ENCODE results near the gene PDLIM3.
A peak's percentile ranks its signal among the peaks of the same experiment; 100 is the strongest.

Gene PDLIM3

DNA sequence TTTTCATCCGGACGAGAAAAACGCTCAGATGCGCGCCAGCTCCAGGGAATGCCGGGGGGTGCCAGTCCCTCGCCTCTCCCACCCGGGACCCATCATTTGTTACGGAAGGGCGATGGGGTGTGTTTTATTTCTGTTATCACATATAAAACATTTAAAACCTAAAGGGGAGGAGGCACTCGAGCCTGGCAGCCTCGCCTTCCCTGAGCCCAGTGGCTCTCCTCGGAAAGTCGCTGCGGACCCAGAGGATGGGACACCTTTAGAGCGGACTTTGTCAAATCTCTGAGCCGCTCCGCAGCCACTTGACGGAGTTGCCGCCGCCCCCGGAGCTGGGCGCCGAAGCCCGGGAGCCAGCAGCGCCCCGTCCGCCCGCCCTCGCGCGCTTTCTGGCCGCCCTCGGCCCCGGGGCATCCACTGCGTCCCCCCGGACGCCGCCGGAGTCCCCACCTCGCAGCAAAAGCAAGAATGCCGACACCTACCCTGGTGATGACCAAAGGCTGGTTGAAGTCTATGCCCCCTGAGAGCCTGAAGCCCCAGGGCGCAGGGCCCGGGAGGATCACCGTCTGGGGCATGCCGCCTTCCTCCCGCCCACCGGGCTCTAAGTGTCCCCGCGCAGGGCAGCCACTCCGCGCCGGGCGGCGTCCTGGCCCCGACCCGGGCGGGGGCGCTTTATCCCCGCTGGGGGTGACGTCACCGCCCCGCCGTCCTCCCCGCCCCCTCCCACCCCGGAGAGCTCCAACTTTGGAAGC, at the start of gene PDLIM3 (continued):
- TF ChIP-seq ZNF341 (tag by site-specific recombination; IDR thresholded peaks at IDR 0.05; ENCODE audit: low read depth) (peak; percentile 38; the same call in 1 of the 2 replicates), ZFP3 (tag by site-specific recombination; IDR thresholded peaks at IDR 0.05; ENCODE audit: low read depth) (no peak), BCL11A (tag by site-specific recombination; IDR thresholded peaks at IDR 0.05; ENCODE audit: low read depth) (no peak), KLF9 (tag by site-specific recombination; IDR thresholded peaks at IDR 0.05; ENCODE audit: low read depth) (peak; percentile 51; the same call in 1 of the 2 replicates), ZNF366 (tag by site-specific recombination; conservative IDR thresholded peaks at IDR 0.05) (no peak), ZNF776 (tag by site-specific recombination; IDR thresholded peaks at IDR 0.05; ENCODE audit: borderline replicate concordance) (no peak), ZBTB48 (tag by site-specific recombination; IDR thresholded peaks at IDR 0.05) (0 out of 2 replicates have a peak, but pooled peaks have one; percentile 18), ZNF768 (tag by site-specific recombination; IDR thresholded peaks at IDR 0.05) (no peak), ZNF585B (tag by site-specific recombination; IDR thresholded peaks at IDR 0.05) (no peak), ZNF394 (tag by site-specific recombination; IDR thresholded peaks at IDR 0.05; ENCODE audit: borderline replicate concordance) (no peak), ZNF223 (tag by site-specific recombination; IDR thresholded peaks at IDR 0.05) (no peak), ZIC2 (tag by site-specific recombination; IDR thresholded peaks at IDR 0.05) (peak; percentile 84), SP7 (tag by site-specific recombination; IDR thresholded peaks at IDR 0.05) (0 out of 2 replicates have a peak, but pooled peaks have one; percentile 16), ZNF701 (tag by site-specific recombination; IDR thresholded peaks at IDR 0.05) (no peak), ZNF302 (tag by site-specific recombination; IDR thresholded peaks at IDR 0.05; ENCODE audit: low read depth) (no peak), WT1 (tag by site-specific recombination; IDR thresholded peaks at IDR 0.05) (peak; percentile 27; the same call in 1 of the 2 replicates)
- TF ChIP-seq, protein P1, sequence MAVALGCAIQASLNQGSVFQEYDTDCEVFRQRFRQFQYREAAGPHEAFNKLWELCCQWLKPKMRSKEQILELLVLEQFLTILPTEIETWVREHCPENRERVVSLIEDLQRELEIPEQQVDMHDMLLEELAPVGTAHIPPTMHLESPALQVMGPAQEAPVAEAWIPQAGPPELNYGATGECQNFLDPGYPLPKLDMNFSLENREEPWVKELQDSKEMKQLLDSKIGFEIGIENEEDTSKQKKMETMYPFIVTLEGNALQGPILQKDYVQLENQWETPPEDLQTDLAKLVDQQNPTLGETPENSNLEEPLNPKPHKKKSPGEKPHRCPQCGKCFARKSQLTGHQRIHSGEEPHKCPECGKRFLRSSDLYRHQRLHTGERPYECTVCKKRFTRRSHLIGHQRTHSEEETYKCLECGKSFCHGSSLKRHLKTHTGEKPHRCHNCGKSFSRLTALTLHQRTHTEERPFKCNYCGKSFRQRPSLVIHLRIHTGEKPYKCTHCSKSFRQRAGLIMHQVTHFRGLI (tag by site-specific recombination; IDR thresholded peaks at IDR 0.05) = no peak
- TF ChIP-seq, protein P2, sequence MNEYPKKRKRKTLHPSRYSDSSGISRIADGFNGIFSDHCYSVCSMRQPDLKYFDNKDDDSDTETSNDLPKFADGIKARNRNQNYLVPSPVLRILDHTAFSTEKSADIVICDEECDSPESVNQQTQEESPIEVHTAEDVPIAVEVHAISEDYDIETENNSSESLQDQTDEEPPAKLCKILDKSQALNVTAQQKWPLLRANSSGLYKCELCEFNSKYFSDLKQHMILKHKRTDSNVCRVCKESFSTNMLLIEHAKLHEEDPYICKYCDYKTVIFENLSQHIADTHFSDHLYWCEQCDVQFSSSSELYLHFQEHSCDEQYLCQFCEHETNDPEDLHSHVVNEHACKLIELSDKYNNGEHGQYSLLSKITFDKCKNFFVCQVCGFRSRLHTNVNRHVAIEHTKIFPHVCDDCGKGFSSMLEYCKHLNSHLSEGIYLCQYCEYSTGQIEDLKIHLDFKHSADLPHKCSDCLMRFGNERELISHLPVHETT (tag by site-specific recombination; IDR thresholded peaks at IDR 0.05) = no peak
- TF ChIP-seq, protein P3, sequence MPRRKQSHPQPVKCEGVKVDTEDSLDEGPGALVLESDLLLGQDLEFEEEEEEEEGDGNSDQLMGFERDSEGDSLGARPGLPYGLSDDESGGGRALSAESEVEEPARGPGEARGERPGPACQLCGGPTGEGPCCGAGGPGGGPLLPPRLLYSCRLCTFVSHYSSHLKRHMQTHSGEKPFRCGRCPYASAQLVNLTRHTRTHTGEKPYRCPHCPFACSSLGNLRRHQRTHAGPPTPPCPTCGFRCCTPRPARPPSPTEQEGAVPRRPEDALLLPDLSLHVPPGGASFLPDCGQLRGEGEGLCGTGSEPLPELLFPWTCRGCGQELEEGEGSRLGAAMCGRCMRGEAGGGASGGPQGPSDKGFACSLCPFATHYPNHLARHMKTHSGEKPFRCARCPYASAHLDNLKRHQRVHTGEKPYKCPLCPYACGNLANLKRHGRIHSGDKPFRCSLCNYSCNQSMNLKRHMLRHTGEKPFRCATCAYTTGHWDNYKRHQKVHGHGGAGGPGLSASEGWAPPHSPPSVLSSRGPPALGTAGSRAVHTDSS (tag by site-specific recombination; IDR thresholded peaks at IDR 0.05) = no peak
- TF ChIP-seq, protein P4, sequence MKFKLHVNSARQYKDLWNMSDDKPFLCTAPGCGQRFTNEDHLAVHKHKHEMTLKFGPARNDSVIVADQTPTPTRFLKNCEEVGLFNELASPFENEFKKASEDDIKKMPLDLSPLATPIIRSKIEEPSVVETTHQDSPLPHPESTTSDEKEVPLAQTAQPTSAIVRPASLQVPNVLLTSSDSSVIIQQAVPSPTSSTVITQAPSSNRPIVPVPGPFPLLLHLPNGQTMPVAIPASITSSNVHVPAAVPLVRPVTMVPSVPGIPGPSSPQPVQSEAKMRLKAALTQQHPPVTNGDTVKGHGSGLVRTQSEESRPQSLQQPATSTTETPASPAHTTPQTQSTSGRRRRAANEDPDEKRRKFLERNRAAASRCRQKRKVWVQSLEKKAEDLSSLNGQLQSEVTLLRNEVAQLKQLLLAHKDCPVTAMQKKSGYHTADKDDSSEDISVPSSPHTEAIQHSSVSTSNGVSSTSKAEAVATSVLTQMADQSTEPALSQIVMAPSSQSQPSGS (tag by site-specific recombination; IDR thresholded peaks at IDR 0.05; ENCODE audit: low read depth) = peak; percentile 86
- TF ChIP-seq, protein P5, sequence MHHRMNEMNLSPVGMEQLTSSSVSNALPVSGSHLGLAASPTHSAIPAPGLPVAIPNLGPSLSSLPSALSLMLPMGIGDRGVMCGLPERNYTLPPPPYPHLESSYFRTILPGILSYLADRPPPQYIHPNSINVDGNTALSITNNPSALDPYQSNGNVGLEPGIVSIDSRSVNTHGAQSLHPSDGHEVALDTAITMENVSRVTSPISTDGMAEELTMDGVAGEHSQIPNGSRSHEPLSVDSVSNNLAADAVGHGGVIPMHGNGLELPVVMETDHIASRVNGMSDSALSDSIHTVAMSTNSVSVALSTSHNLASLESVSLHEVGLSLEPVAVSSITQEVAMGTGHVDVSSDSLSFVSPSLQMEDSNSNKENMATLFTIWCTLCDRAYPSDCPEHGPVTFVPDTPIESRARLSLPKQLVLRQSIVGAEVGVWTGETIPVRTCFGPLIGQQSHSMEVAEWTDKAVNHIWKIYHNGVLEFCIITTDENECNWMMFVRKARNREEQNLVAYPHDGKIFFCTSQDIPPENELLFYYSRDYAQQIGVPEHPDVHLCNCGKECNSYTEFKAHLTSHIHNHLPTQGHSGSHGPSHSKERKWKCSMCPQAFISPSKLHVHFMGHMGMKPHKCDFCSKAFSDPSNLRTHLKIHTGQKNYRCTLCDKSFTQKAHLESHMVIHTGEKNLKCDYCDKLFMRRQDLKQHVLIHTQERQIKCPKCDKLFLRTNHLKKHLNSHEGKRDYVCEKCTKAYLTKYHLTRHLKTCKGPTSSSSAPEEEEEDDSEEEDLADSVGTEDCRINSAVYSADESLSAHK (tag by site-specific recombination; IDR thresholded peaks at IDR 0.05) = no peak
- TF ChIP-seq, protein P6, sequence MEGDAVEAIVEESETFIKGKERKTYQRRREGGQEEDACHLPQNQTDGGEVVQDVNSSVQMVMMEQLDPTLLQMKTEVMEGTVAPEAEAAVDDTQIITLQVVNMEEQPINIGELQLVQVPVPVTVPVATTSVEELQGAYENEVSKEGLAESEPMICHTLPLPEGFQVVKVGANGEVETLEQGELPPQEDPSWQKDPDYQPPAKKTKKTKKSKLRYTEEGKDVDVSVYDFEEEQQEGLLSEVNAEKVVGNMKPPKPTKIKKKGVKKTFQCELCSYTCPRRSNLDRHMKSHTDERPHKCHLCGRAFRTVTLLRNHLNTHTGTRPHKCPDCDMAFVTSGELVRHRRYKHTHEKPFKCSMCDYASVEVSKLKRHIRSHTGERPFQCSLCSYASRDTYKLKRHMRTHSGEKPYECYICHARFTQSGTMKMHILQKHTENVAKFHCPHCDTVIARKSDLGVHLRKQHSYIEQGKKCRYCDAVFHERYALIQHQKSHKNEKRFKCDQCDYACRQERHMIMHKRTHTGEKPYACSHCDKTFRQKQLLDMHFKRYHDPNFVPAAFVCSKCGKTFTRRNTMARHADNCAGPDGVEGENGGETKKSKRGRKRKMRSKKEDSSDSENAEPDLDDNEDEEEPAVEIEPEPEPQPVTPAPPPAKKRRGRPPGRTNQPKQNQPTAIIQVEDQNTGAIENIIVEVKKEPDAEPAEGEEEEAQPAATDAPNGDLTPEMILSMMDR (tag by site-specific recombination; IDR thresholded peaks at IDR 0.05) = 0 out of 2 replicates have a peak, but pooled peaks have one; percentile 18
- TF ChIP-seq, protein P7, sequence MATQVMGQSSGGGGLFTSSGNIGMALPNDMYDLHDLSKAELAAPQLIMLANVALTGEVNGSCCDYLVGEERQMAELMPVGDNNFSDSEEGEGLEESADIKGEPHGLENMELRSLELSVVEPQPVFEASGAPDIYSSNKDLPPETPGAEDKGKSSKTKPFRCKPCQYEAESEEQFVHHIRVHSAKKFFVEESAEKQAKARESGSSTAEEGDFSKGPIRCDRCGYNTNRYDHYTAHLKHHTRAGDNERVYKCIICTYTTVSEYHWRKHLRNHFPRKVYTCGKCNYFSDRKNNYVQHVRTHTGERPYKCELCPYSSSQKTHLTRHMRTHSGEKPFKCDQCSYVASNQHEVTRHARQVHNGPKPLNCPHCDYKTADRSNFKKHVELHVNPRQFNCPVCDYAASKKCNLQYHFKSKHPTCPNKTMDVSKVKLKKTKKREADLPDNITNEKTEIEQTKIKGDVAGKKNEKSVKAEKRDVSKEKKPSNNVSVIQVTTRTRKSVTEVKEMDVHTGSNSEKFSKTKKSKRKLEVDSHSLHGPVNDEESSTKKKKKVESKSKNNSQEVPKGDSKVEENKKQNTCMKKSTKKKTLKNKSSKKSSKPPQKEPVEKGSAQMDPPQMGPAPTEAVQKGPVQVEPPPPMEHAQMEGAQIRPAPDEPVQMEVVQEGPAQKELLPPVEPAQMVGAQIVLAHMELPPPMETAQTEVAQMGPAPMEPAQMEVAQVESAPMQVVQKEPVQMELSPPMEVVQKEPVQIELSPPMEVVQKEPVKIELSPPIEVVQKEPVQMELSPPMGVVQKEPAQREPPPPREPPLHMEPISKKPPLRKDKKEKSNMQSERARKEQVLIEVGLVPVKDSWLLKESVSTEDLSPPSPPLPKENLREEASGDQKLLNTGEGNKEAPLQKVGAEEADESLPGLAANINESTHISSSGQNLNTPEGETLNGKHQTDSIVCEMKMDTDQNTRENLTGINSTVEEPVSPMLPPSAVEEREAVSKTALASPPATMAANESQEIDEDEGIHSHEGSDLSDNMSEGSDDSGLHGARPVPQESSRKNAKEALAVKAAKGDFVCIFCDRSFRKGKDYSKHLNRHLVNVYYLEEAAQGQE (tag by site-specific recombination; IDR thresholded peaks at IDR 0.05) = no peak

Data from HEK293 (cell line).